ENCODE data around the gene BNC2.

The BNC2 gene

GRCh38 chr9:16627967-16628366 is 242.5 kb downstream of the BNC2 start:
- DNase-seq (ENCODE audit: low spot score) = no peak

GRCh38 chr9:16627521-16627920 is 242.9 kb downstream of the BNC2 start:
- DNase-seq (ENCODE audit: low spot score) = no peak

GRCh38 chr9:16626577-16627130 is 243.8 kb downstream of the BNC2 start:
- DNase-seq (ENCODE audit: low spot score) = peak; percentile 41

GRCh38 chr9:16625811-16626210 is 244.7 kb downstream of the BNC2 start:
- DNase-seq (ENCODE audit: low spot score) = no peak

- no peak for DNase-seq (ENCODE audit: low spot score)
These were observed 245.3 kb downstream of the BNC2 start for GRCh38 chr9:16625161-16625631.

- DNase-seq (ENCODE audit: low spot score) = no peak
These were observed 245.7 kb downstream of the BNC2 start for GRCh38 chr9:16624744-16625117.

- DNase-seq (ENCODE audit: low spot score) = no peak
These were observed 246.3 kb downstream of the BNC2 start for GRCh38 chr9:16623989-16624743.

- no peak for DNase-seq (ENCODE audit: low spot score)
These were observed 247.9 kb downstream of the BNC2 start for GRCh38 chr9:16622541-16622940.

- no peak for DNase-seq (ENCODE audit: low spot score)
These were observed 250.5 kb downstream of the BNC2 start for GRCh38 chr9:16619914-16620520.

- no peak for DNase-seq (ENCODE audit: low spot score)
These were observed 251.1 kb downstream of the BNC2 start for GRCh38 chr9:16619402-16619801.

GRCh38 chr9:16618524-16618923 is 251.9 kb downstream of the BNC2 start:
- DNase-seq (ENCODE audit: low spot score) = no peak

GRCh38 chr9:16616686-16617085 is 253.8 kb downstream of the BNC2 start:
- DNase-seq (ENCODE audit: low spot score) = no peak

GRCh38 chr9:16615451-16615850 is 255.0 kb downstream of the BNC2 start:
- DNase-seq (ENCODE audit: low spot score) = no peak

GRCh38 chr9:16613605-16614004 is 256.9 kb downstream of the BNC2 start:
- DNase-seq (ENCODE audit: low spot score) = no peak

- DNase-seq (ENCODE audit: low spot score) = no peak
These were observed 257.4 kb downstream of the BNC2 start for GRCh38 chr9:16613051-16613450.

GRCh38 chr9:16612627-16613026 is 257.8 kb downstream of the BNC2 start:
- DNase-seq (ENCODE audit: low spot score) = no peak

GRCh38 chr9:16611983-16612382 is 258.5 kb downstream of the BNC2 start:
- no peak for DNase-seq (ENCODE audit: low spot score)

- DNase-seq (ENCODE audit: low spot score) = no peak
These were observed 259.5 kb downstream of the BNC2 start for GRCh38 chr9:16611001-16611400.

- DNase-seq (ENCODE audit: low spot score) = no peak
These were observed 259.9 kb downstream of the BNC2 start for GRCh38 chr9:16610538-16610937.

- DNase-seq (ENCODE audit: low spot score) = no peak
These were observed 261.6 kb downstream of the BNC2 start for GRCh38 chr9:16608906-16609305.

- DNase-seq (ENCODE audit: low spot score) = no peak
These were observed 268.0 kb downstream of the BNC2 start for GRCh38 chr9:16602494-16602893.

- DNase-seq (ENCODE audit: low spot score) = no peak
These were observed 268.5 kb downstream of the BNC2 start for GRCh38 chr9:16601991-16602390.

GRCh38 chr9:16598316-16598715 is 272.2 kb downstream of the BNC2 start:
- no peak for DNase-seq (ENCODE audit: low spot score)

GRCh38 chr9:16597136-16597535 is 273.3 kb downstream of the BNC2 start:
- no peak for DNase-seq (ENCODE audit: low spot score)

Data from COLO829 (cell line).